Tibial artery (tissue), 4 donors: ENCODE results near the gene PTPRJ.

Experiments
- DNase-seq, 2 donors: peaks; one replicate each; pipeline ENCODE4 v3.0.0-alpha.2; 2019
- H3K27ac ChIP-seq, 2 donors: fragments of 200-600 bp; sonication (generic) in 1 of 2; 1 replicate in 1 of 2; 2 replicates in 1 of 2; pipeline ENCODE4 v1.5.1; 2018 to 2019; ENCODE audit warnings: mild to moderate bottlenecking in 1 of 2
- H3K27me3 ChIP-seq, 2 donors: fragments of 200-600 bp; sonication (generic) in 1 of 2; one replicate each; pipeline versions ENCODE4 v1.5.1 to v1.6.0; 2016 to 2019
- H3K36me3 ChIP-seq, 3 donors: fragments of 200-600 bp; sonication (generic) in 2 of 3; one replicate each; pipeline ENCODE4 v1.5.1; 2016 to 2019; ENCODE audit warnings: mild to moderate bottlenecking in 2 of 3
- H3K4me1 ChIP-seq, 4 donors: fragments of 200-600 bp; sonication (generic) in 2 of 4; 1 replicate in 3 of 4; 2 replicates in 1 of 4; pipeline ENCODE4 v1.5.1; 2016 to 2019
- H3K4me3 ChIP-seq, 2 donors: fragments of 200-600 bp; sonication (generic) in 1 of 2; 1 replicate in 1 of 2; 2 replicates in 1 of 2; pipeline ENCODE4 v1.5.1; 2018 to 2019; ENCODE audit warnings: mild to moderate bottlenecking in 2 of 2
- H3K9me3 ChIP-seq, 3 donors: fragments of 200-600 bp; sonication (generic) in 1 of 3; one replicate each; pipeline ENCODE4 v1.5.1; 2016 to 2019
- CTCF ChIP-seq, 2 experiments: fragments of 200-600 bp in 1 of 2; fragments of 450-650 bp in 1 of 2; IDR thresholded peaks; one replicate each; pipeline ENCODE4 v1.5.1; 2017 to 2019; ENCODE audit warnings: antibody characterized with exemption in 2 of 2, mild to moderate bottlenecking in 1 of 2, moderate library complexity in 1 of 2
- intact Hi-C: fragments of 100-400 bp; cut with DNase I; formaldehyde crosslinking; loops from one replicate; pipeline ENCODE4 v1.15.0; 2023; ENCODE audit warnings: low total_unique reads

PTPRJ gene

GRCh38 chr11:48163360-48164100, 183.2 kb downstream of the PTPRJ start:
- Histone ChIP-seq H3K4me3 (no peak overlapping the region), H3K27me3 (no peaks in the 10 kb centered on the region), H3K36me3 (peaks cover 0 to 8% (median 7%) of the 10 kb centered on the region in 3 donors), H3K9me3 (no peaks in the 10 kb centered on the region), H3K27ac (no peak overlapping the region), H3K4me1 (no peaks in the 10 kb centered on the region)
- intact Hi-C loops = loop anchor here (10.0 kb wide), 1 partner anchor 61 kb away; no protein-coding TSS in a partner anchor
- DNase-seq = no peak
- no peak for TF ChIP-seq CTCF (IDR thresholded peaks at IDR 0.05)

GRCh38 chr11:48164836-48165235, 184.5 kb downstream of the PTPRJ start:
- H3K27me3 ChIP-seq = no peaks in the 10 kb centered on the region
- H3K4me3 ChIP-seq = no peak overlapping the region
- intact Hi-C loops = loop anchor here (10.0 kb wide), 1 partner anchor 60 kb away; no protein-coding TSS in a partner anchor
- TF ChIP-seq CTCF (IDR thresholded peaks at IDR 0.05) = no peak
- no peak overlapping the region for H3K27ac ChIP-seq
- no peaks in the 10 kb centered on the region for H3K9me3 ChIP-seq
- peaks cover 0 to 2% (median 1%) of the 10 kb centered on the region in 4 donors for H3K4me1 ChIP-seq
- H3K36me3 ChIP-seq = peaks cover 0 to 8% (median 7%) of the 10 kb centered on the region in 3 donors
- no peak for DNase-seq

- Histone ChIP-seq H3K4me1 (peaks cover 0 to 8% (median 7%) of the 10 kb centered on the region in 4 donors), H3K27ac (no peak overlapping the region), H3K9me3 (no peaks in the 10 kb centered on the region), H3K4me3 (no peak overlapping the region), H3K36me3 (peaks cover 0 to 8% (median 4%) of the 10 kb centered on the region in 3 donors), H3K27me3 (no peaks in the 10 kb centered on the region)
- TF ChIP-seq CTCF (IDR thresholded peaks at IDR 0.05) = no peak
- no peak for DNase-seq
- intact Hi-C loops = loop anchor here (10.0 kb wide), 1 partner anchor 59 kb away; no protein-coding TSS in a partner anchor
Measured at GRCh38 chr11:48165426-48165825, 185.1 kb downstream of the PTPRJ start.

- no peak overlapping the region for H3K27ac ChIP-seq
- intact Hi-C loops = loop anchor here (10.0 kb wide), 1 partner anchor 57 kb away; no protein-coding TSS in a partner anchor
- H3K4me1 ChIP-seq = peaks cover 0 to 19% (median 8%) of the 10 kb centered on the region in 4 donors
- H3K9me3 ChIP-seq = no peaks in the 10 kb centered on the region
- DNase-seq = no peak
- H3K27me3 ChIP-seq = no peaks in the 10 kb centered on the region
- H3K36me3 ChIP-seq = peaks cover 0 to 8% (median 0%) of the 10 kb centered on the region in 3 donors
- no peak for TF ChIP-seq CTCF (IDR thresholded peaks at IDR 0.05)
- H3K4me3 ChIP-seq = no peak overlapping the region
Measured at GRCh38 chr11:48167380-48167779, 187.0 kb downstream of the PTPRJ start.

GRCh38 chr11:48168815-48169214, 188.5 kb downstream of the PTPRJ start:
- DNase-seq = no peak
- peaks cover 0 to 26% (median 14%) of the 10 kb centered on the region in 4 donors for H3K4me1 ChIP-seq
- TF ChIP-seq CTCF (IDR thresholded peaks at IDR 0.05) = no peak
- no peak overlapping the region for H3K27ac ChIP-seq
- peaks cover 0 to 4% (median 0%) of the 10 kb centered on the region in 3 donors for H3K36me3 ChIP-seq
- intact Hi-C loops = loop anchor here (10.0 kb wide), 1 partner anchor 56 kb away; no protein-coding TSS in a partner anchor
- no peaks in the 10 kb centered on the region for H3K9me3 ChIP-seq
- H3K27me3 ChIP-seq = no peaks in the 10 kb centered on the region
- no peak overlapping the region for H3K4me3 ChIP-seq
